Mucosa of rectum (tissue), 2 donors: ENCODE data around the gene C2CD2.

Experiments used
- H3K27ac ChIP-seq, 2 donors: one replicate each; pipeline ENCODE4 v1.7.0; 2013; ENCODE audit warnings: inconsistent platforms in 2 of 2, low read depth in 2 of 2, low read length in 2 of 2
- H3K27me3 ChIP-seq, 2 donors: one replicate each; pipeline ENCODE4 v1.7.0; 2013; ENCODE audit warnings: low read length in 2 of 2; ENCODE audit not compliant: control insufficient read depth in 2 of 2, insufficient read depth in 2 of 2
- H3K36me3 ChIP-seq, 2 donors: one replicate each; pipeline ENCODE4 v1.7.0; 2013; ENCODE audit warnings: low read length in 2 of 2; ENCODE audit not compliant: control insufficient read depth in 2 of 2, insufficient read depth in 2 of 2
- H3K4me1 ChIP-seq, 2 donors: one replicate each; pipeline ENCODE4 v1.7.0; 2013; ENCODE audit warnings: low read length in 2 of 2, mild to moderate bottlenecking in 1 of 2; ENCODE audit not compliant: control insufficient read depth in 2 of 2, insufficient read depth in 2 of 2
- H3K4me3 ChIP-seq, 2 donors: one replicate each; pipeline ENCODE4 v1.7.0; 2013; ENCODE audit warnings: low read length in 2 of 2
- H3K9ac ChIP-seq, 2 donors: one replicate each; pipeline ENCODE4 v1.7.0; 2013; ENCODE audit warnings: low read length in 2 of 2, low read depth in 1 of 2, mild to moderate bottlenecking in 1 of 2
- H3K9me3 ChIP-seq, 2 donors: one replicate each; pipeline ENCODE4 v1.7.0; 2013; ENCODE audit warnings: low read length in 2 of 2; ENCODE audit not compliant: control insufficient read depth in 2 of 2
- donor health status: healthy.
- donor health status: Normal muscosa, but diverticular disease.

Gene C2CD2

DNA sequence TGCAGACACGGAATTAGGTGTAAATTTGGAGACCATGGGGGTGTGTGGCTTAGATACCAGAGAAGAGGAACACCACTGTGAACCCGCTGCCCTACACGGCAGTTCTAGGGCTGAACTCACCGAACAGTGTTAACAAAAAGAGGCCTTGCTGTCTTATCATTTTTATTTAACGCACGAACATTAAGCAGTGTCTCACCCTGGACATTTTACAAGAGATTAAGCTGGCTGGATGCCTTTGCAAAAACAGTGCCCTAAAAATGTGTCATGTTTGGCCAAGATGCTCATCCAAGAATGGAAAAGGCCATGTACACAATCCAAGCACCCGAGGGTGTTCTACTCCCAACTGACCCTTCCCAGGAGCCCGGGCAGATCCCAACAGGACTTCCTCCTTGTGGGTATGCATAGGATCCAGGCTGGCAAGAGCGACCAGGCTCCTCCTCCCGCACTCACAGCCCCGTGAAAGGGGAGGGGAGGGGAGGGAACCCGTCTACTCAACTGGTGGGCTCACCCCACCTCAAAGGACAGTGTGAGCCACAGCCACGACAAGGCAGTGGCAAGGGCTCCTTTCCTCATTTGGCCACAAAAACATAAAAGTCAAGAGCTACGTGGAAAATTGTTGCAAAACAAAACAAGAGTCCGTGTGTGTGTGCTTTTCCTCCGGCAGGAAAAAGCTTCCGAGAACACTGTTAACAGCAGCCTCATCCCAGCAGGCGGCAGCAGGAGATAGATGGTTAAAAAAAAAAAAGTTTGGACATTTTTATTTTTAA, 20.3 kb downstream of the C2CD2 start:
- peaks cover 6 to 11% of the 10 kb centered on the region in 2 donors for H3K4me1 ChIP-seq
- H3K36me3 ChIP-seq: no peaks in the 10 kb centered on the region
- no peaks in the 10 kb centered on the region for H3K27me3 ChIP-seq
- H3K9me3 ChIP-seq: no peaks in the 10 kb centered on the region
- peak overlapping the region; percentile 14 to 30 for H3K9ac ChIP-seq
- peak overlapping the region; percentile 3 to 56 for H3K27ac ChIP-seq
- H3K4me3 ChIP-seq: peak overlapping the region in 1 of 2 donors; percentile 50

DNA sequence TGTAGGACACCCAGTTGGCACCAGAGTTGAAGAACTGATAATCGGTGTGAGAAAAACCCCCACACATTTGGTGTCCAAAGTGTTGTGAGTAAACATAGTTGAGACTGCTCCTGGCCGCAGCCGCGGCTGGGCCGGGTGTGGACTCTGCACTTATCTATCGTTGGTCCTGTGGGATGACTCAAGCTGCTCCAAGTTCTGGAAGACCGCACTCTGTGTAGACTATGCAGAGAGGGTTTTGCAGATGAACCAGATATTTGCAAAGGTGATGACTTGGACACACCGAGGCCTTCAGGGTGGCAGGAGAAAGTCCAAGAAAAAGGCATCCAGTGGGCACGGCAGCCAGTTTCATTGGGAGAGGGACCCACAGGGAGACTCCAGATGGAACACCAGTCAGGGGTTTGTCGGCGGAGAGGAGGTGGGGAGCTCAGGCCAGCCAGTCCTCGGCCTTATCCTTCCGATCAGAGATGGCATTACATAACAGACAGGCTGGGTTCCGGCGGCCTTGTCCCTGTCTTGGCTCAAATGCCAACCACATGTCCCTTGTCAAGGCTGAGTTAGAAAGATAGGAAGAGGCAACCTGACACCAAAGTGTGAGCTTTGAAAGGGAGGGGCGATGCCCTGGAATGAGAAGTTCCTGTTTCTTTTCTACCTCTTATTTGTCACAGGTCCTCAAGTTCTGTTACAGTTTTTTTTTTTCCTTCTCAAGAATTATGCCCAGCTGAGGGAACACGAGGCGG, 21.1 kb downstream of the C2CD2 start:
- peaks cover 7 to 11% of the 10 kb centered on the region in 2 donors for H3K4me1 ChIP-seq
- no peak overlapping the region for H3K9ac ChIP-seq
- no peaks in the 10 kb centered on the region for H3K27me3 ChIP-seq
- no peaks in the 10 kb centered on the region for H3K36me3 ChIP-seq
- no peak overlapping the region for H3K4me3 ChIP-seq
- H3K9me3 ChIP-seq: no peaks in the 10 kb centered on the region
- peak overlapping the region in 1 of 2 donors; percentile 56 for H3K27ac ChIP-seq

DNA sequence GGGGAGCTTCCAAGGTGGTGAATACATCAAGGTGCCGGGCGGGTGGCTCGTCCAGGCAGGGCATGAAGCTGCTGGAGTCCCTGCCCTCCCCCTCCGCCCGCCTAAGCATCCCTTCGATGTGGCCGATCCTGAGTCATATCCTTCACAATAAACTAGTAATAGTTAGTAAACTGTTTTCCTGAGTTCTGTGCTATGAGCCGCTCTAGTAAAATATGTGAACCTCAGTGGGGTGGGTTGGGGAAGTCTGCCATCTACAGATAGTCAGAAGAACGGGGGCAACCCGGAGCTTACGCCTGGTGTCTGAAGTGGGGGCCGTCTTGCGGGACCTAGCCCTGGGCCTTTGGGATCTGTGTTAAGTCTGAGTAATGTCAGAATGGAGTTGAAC, 21.6 kb downstream of the C2CD2 start:
- Histone ChIP-seq H3K4me1 (peaks cover 7 to 11% of the 10 kb centered on the region in 2 donors), H3K27ac (peak overlapping the region in 1 of 2 donors; percentile 6), H3K9ac (no peak overlapping the region), H3K27me3 (no peaks in the 10 kb centered on the region), H3K36me3 (no peaks in the 10 kb centered on the region), H3K9me3 (no peaks in the 10 kb centered on the region), H3K4me3 (no peak overlapping the region)

DNA sequence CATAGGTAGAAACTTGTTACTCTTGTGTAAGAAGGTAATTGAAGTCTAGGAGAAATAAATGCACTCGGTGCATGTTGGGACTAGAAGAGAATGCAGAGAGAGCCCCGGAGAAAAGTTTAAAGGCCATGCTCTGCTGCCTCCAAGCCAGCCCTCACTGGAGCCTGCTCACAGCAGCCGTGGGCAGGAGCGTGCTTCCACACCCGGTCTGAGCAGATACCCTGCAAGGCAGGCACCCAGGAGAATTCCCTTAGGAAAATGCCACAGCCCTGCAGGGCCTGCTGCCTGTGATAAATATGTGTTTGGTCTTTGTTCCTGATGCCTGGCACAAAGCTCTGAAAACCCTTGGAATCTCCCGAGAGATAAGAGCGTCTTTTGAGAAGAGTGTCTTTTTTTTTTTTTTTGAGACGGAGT, 22.8 kb downstream of the C2CD2 start:
- no peak overlapping the region for H3K4me3 ChIP-seq
- no peak overlapping the region for H3K9ac ChIP-seq
- no peaks in the 10 kb centered on the region for H3K9me3 ChIP-seq
- no peaks in the 10 kb centered on the region for H3K36me3 ChIP-seq
- H3K4me1 ChIP-seq: peaks cover 8 to 20% of the 10 kb centered on the region in 2 donors
- no peaks in the 10 kb centered on the region for H3K27me3 ChIP-seq
- no peak overlapping the region for H3K27ac ChIP-seq

DNA sequence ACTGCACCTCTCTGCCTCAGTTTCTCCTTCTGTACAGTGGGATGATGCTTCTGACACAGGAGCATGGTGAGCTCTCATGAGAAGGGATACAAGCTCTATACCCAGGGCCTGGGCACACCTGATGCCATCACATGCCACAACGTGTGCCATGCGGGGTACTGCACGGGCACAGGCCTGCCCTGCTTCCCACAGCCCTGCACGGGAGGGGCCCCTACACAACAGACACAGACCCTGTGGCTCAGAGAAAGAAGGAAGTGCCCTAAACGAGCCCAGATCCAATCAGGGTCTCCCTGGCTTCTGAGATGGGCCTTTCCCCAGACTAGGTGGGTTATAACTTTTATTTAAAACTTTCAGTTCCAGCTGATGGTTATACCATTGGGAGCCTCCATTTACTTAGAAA, 24.6 kb downstream of the C2CD2 start:
- Histone ChIP-seq H3K9me3 (no peaks in the 10 kb centered on the region), H3K27me3 (no peaks in the 10 kb centered on the region), H3K9ac (no peak overlapping the region), H3K4me3 (no peak overlapping the region), H3K27ac (no peak overlapping the region), H3K36me3 (no peaks in the 10 kb centered on the region), H3K4me1 (peaks cover 14 to 25% of the 10 kb centered on the region in 2 donors)

DNA sequence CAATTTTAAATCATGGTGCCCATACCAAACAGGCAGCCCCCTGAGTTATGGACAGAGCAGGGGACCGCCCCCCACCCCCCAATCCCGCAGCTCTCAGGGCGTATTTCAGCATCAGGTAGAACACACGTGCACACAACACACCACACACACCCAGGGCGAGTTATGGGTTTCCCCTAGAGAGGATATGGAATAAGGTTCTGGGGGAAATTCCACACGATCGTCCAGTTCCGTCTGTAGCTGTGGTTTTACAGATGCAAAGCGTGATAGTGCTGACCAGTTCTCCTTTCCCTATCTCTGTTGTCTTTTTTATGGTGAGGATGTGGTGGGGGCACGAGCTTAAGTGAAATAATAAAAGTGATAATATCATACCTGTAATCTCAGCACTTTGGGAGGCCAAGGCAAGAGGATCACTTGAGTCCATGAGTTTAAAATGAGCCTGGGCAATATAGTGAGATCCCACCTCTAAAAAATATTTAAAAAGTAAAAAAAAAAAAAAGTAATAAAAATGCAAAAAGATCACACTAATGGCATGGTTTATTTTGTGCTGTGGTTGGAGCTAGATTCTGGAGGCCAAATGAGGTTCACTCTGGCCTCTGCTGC, 25.1 kb downstream of the C2CD2 start:
- Histone ChIP-seq H3K27me3 (no peaks in the 10 kb centered on the region), H3K36me3 (no peaks in the 10 kb centered on the region), H3K9ac (no peak overlapping the region), H3K4me3 (no peak overlapping the region), H3K27ac (peak overlapping the region in 1 of 2 donors; percentile 65), H3K9me3 (no peaks in the 10 kb centered on the region), H3K4me1 (peaks cover 15 to 26% of the 10 kb centered on the region in 2 donors)

DNA sequence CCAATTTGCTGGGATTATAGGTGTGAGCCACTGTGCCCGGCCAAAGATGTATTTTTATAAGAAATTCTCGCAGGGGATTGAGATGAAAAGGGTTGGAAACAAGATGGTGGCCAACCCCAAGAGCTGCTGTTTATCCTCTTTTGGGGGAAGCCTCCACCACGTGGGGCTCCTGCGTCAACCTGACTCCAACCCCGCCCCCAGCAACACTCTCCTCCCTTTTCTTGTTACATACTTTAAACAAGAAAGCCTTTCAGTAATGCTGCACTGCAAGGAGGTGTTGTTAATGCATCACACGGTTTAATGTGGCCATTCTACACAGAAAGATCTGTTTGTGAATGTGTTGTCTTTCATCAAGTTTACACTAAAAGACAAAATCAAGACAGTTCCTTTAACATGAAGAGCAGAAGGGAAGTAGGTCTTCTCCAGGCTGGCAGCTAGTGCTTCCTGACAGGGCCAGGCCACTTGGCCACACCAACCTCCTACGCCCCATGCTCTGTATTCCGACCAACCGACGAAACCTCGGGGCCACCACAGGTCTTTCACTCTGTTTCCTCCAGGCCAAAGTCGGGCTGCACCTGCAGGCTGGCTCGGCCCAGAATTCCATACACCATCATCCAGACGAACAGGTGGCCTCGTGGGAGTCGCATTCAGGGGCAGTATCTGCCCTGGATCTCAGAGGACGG, 25.9 kb downstream of the C2CD2 start:
- H3K27ac ChIP-seq: peak overlapping the region; percentile 17 to 65
- H3K36me3 ChIP-seq: no peaks in the 10 kb centered on the region
- H3K4me3 ChIP-seq: no peak overlapping the region
- H3K27me3 ChIP-seq: no peaks in the 10 kb centered on the region
- H3K9ac ChIP-seq: no peak overlapping the region
- no peaks in the 10 kb centered on the region for H3K9me3 ChIP-seq
- peaks cover 12 to 24% of the 10 kb centered on the region in 2 donors for H3K4me1 ChIP-seq

DNA sequence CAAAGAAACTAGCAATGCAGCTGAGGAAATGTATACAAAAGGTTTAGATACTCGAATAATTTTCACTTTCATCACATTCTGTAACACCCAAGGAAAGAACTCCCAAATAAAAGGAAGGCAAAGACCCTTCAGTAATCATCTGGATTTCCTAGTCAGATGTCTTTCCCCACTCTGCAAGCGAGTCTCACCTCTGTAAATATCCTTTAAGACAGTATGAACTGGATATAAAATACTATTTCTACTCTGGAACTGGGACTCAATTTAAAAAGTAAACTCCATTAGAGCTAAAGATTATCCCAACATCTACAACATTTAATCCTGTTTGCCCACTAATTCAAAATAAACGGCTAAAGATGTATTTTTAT, 27.0 kb downstream of the C2CD2 start:
- peaks cover 12 to 18% of the 10 kb centered on the region in 2 donors for H3K4me1 ChIP-seq
- no peaks in the 10 kb centered on the region for H3K27me3 ChIP-seq
- H3K9ac ChIP-seq: peak overlapping the region; percentile 83
- peak overlapping the region; percentile 83 to 85 for H3K4me3 ChIP-seq
- H3K36me3 ChIP-seq: no peaks in the 10 kb centered on the region
- no peaks in the 10 kb centered on the region for H3K9me3 ChIP-seq
- H3K27ac ChIP-seq: peak overlapping the region; percentile 91 to 92

DNA sequence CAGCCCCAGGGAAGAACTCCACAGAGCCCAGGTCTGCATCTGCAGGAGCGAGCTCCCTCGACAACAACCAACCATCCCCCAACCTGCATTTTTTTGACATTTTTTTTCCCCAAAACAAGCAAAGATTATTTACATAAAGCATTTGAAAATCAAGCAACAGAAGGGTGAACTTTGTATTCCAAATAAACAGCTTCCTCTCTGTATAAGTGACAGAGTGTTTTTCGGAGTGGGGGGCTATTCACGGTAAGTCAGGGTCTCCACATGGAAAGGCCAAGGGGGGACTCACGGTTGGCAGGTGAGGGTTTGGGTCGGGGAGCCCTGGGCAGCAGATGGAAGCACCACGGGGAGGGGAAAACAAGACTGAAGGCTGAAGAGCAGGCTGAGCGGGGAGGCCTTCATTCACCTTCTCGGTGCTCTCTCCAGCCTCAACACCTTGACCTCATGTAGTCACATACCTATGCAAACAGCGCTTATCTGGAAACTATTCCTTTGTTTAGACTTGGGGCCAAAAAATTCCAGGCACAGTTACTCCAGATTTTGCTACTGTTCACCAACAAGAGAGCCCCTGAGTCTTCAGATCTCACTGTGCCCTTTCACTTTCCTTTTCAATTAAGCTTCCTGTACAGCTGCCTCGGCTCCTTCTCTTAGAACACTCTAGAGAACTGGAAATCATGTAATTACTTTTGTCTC, 27.6 kb downstream of the C2CD2 start:
- H3K9ac ChIP-seq: peak overlapping the region; percentile 83
- no peaks in the 10 kb centered on the region for H3K36me3 ChIP-seq
- no peaks in the 10 kb centered on the region for H3K9me3 ChIP-seq
- peaks cover 12 to 18% of the 10 kb centered on the region in 2 donors for H3K4me1 ChIP-seq
- no peaks in the 10 kb centered on the region for H3K27me3 ChIP-seq
- peak overlapping the region; percentile 91 to 92 for H3K27ac ChIP-seq
- peak overlapping the region; percentile 83 to 85 for H3K4me3 ChIP-seq
